Duodenal mucosa (tissue), 2 donors: ENCODE measurements around the gene TSC22D4.
A peak's percentile ranks its signal among the peaks of the same experiment; 100 is the strongest.

Experiments used
- H3K27ac ChIP-seq: one replicate; pipeline ENCODE4 v1.7.0; 2013; ENCODE audit warnings: low read depth, low read length
- H3K27me3 ChIP-seq, 2 donors: one replicate each; pipeline ENCODE4 v1.7.0; 2013; ENCODE audit warnings: low read length in 2 of 2, control low read depth in 1 of 2; ENCODE audit not compliant: insufficient read depth in 2 of 2, control insufficient read depth in 1 of 2
- H3K36me3 ChIP-seq, 2 donors: one replicate each; pipeline ENCODE4 v1.7.0; 2013; ENCODE audit warnings: low read length in 2 of 2, control low read depth in 1 of 2; ENCODE audit not compliant: insufficient read depth in 2 of 2, control insufficient read depth in 1 of 2
- H3K4me1 ChIP-seq, 2 donors: one replicate each; pipeline ENCODE4 v1.7.0; 2013; ENCODE audit warnings: low read length in 2 of 2, control low read depth in 1 of 2; ENCODE audit not compliant: insufficient read depth in 2 of 2, control insufficient read depth in 1 of 2
- H3K4me3 ChIP-seq, 2 donors: one replicate each; pipeline ENCODE4 v1.7.0; 2013; ENCODE audit warnings: low read length in 2 of 2, low read depth in 1 of 2
- H3K9ac ChIP-seq, 2 donors: one replicate each; pipeline ENCODE4 v1.7.0; 2013; ENCODE audit warnings: low read length in 2 of 2, low read depth in 1 of 2
- H3K9me3 ChIP-seq, 2 donors: one replicate each; pipeline ENCODE4 v1.7.0; 2013; ENCODE audit warnings: low read length in 2 of 2, control low read depth in 1 of 2; ENCODE audit not compliant: control insufficient read depth in 1 of 2

The TSC22D4 gene

DNA sequence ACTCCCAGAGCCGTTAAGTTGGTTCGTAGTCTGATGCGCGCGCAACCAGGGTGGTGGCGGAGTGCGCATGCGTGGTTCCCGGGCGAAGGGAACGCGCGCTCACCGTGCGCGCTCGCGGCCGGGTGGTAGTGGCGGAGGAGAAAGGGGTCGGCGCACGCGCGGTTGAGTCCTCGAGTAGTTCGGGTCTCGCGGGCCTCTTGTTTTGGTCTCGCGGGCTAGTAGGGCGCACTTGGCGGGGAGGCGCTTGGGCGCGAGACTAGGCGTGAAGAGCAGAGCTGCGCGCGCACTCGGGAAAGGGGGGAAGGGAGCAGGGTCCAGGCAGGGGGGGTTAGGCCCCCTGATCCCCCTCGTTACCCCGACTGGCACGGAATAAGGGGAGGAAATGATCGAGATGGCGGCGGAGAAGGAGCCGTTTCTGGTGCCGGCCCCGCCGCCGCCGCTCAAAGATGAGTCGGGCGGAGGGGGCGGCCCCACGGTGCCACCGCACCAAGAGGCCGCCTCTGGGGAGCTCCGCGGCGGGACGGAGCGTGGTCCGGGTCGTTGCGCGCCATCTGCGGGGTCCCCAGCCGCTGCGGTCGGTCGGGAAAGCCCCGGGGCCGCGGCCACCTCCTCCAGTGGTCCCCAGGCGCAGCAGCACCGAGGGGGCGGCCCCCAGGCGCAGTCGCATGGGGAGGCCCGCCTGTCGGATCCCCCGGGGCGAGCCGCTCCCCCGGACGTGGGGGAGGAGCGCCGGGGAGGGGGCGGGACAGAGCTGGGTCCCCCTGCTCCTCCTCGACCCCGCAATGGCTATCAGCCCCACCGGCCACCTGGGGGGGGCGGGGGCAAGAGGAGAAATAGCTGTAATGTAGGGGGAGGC is 49.1 kb downstream of the TSC22D4 start, which contains the start of gene MEPCE:
Gene MEPCE, plus strand, starts transcription at position 195 of the 856 bp plus-strand sequence. Its CDS starts 188 bp downstream, at position 383.
- H3K9ac ChIP-seq: peak within 1 kb of the TSS; percentile 91 to 95
- H3K27me3 ChIP-seq: no peaks in the 10 kb centered on the region
- no peaks in the 10 kb centered on the region for H3K9me3 ChIP-seq
- peak within 1 kb of the TSS; percentile 79 to 84 for H3K4me3 ChIP-seq
- H3K4me1 ChIP-seq: peaks cover 29 to 35% of the 10 kb centered on the region in 2 donors
- peaks cover 16 to 31% of the 10 kb centered on the region in 2 donors for H3K36me3 ChIP-seq
- H3K27ac ChIP-seq: peak within 1 kb of the TSS; percentile 100

DNA sequence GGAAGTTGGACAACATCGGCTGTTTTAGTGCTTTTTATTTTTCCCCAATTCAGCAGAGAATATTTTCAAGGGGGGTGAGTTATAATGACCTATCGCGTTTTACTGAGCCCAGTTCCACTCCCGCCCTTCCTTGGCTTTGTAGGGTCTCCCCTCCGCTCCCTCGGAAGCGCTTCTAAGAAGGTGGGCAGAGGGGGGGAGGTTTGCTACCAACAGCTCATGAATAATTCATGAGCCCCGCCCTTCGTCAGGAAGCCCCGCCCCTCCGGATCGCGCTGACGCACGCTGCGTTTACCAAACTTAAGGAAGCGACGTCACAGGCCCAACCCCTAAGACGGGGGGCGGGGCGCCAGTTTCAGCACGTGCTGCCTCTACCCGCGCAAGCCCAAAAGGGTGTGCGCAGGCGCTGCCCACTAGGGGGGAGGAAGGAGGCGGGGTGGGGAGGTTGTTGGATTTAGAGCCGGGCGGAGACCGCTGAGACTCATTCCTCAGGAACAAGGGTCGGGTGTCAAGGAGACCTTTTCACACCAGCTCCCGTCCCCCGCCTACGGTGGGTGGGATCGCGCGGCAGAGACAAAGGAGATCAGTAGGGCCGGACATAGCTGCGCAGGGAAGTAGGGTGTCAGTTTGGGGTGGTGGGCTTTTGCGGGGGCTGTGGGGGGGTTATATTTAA is 49.9 kb downstream of the TSC22D4 start:
- Histone ChIP-seq H3K4me3 (peak overlapping the region; percentile 79 to 84), H3K27me3 (no peaks in the 10 kb centered on the region), H3K9me3 (no peaks in the 10 kb centered on the region), H3K27ac (peak overlapping the region; percentile 100), H3K9ac (peak overlapping the region; percentile 91 to 95), H3K36me3 (peaks cover 15 to 23% of the 10 kb centered on the region in 2 donors), H3K4me1 (peaks cover 26 to 33% of the 10 kb centered on the region in 2 donors)

DNA sequence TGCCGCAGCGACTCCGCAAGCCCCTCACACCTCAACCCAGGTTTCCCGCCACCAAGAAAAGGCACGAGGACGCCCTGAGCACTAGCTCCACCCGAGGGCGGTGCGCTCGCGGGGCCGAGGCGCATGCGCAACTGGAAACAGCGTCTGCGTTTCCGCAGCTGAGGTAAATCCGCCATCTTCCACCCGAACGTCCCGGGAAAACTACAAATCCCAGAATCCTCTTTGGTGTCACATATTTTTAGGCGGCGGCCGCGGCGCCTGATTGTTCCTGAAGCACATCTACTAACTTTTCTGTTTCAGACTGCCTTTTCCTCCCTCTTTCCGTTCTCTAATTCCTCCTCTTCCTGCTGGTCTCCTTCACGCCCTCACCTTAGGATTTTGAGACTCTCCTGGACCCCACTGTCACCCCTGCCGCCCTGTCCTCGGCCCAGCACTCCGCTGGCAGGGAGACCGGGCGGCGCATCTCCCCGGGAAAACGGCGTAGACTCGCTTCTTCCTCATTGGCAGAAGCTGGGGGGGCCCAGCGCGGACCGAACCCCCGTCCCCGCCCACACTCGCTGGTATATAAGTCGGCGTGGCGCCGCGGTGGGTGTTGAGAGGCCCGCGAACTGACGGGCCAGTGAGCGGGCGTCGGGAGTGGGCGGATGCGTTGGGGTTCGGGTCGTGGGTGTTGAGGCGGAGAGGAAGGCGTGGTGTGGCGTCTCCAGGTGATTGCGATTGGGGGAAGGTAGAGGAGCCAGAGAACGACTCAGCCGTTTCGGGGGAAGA is 50.6 kb downstream of the TSC22D4 start, which contains the start of gene ZCWPW1:
Gene ZCWPW1, minus strand, starts transcription at position 505 of the 768 bp plus-strand sequence. CDS start 8,054 bp downstream, outside the sequence.
- Histone ChIP-seq H3K36me3 (peaks cover 8 to 16% of the 10 kb centered on the region in 2 donors), H3K4me3 (peak within 1 kb of the TSS; percentile 79 to 84), H3K27ac (peak within 1 kb of the TSS; percentile 100), H3K9ac (peak within 1 kb of the TSS; percentile 91 to 95), H3K27me3 (no peaks in the 10 kb centered on the region), H3K9me3 (no peaks in the 10 kb centered on the region), H3K4me1 (peaks cover 26% of the 10 kb centered on the region in 2 donors)

DNA sequence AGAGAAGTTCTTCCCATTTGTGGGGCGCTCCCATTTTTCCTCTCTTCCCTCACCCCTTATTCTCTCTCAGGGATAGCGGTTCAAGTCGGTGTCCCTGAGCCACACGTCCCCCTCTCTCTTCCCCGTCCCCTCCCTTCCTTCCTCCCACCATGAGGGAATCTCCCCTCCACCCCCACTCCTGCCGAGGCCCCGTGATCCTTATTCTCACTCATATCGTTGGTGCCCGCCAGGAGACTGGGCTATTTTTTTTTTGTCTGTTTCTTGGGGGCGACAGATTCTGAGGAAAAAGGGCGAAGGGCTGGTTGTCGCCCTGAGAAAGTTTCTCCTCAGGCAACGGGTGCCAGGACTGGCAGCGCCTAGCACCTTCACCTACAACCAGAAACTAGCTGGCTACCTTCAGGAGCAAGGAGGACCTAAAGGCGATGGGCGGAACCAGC is 51.2 kb downstream of the TSC22D4 start:
- H3K9ac ChIP-seq: peak overlapping the region; percentile 15 to 93
- no peaks in the 10 kb centered on the region for H3K9me3 ChIP-seq
- H3K4me1 ChIP-seq: peaks cover 25% of the 10 kb centered on the region in 2 donors
- H3K4me3 ChIP-seq: peak overlapping the region; percentile 76 to 84
- peak overlapping the region; percentile 100 for H3K27ac ChIP-seq
- peaks cover 4 to 10% of the 10 kb centered on the region in 2 donors for H3K36me3 ChIP-seq
- H3K27me3 ChIP-seq: no peaks in the 10 kb centered on the region

DNA sequence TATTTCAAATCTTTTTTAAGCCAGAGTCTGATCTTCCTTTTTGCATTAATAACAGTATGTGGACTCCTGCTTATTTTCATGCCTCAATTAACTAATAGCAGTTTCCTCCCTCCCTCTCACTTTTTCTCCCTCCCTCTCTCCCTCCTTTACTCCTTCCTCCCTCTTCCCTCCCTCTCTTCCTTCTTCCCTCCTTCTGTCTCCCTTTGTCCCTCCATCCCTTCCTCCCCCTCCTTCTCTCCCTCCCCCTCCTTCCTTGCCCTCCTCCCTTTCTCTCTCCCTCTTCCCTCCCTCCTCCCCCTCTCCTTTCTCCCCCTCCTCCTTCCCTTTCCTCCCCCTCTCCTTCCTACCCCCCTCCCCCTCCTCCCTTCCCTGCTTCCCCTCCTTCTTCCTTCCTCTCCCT is 52.5 kb downstream of the TSC22D4 start:
- Histone ChIP-seq H3K9ac (no peak overlapping the region), H3K36me3 (peaks cover 0 to 3% of the 10 kb centered on the region in 2 donors), H3K4me3 (no peak overlapping the region), H3K27ac (no peak overlapping the region), H3K4me1 (peaks cover 12 to 14% of the 10 kb centered on the region in 2 donors), H3K27me3 (no peaks in the 10 kb centered on the region), H3K9me3 (no peaks in the 10 kb centered on the region)

DNA sequence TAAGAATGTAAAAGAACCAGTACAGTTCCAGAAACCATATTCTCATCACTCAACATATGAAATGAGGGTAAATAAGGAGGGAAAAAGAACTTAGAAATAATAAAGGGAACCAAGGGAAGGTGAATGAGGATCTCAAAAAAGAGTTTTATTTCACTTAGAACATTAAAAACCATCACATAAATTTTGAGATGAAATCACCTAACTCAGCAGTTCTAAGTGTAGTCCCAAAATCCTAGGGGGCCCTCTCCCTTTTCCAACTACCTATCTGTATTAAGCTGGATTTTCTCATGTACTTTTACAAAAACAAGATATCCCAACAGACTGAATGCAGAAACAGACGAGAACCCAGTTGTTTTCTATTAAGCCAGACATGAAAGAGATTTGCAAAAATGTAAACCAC is 53.7 kb downstream of the TSC22D4 start:
- Histone ChIP-seq H3K4me3 (no peak overlapping the region), H3K9me3 (no peaks in the 10 kb centered on the region), H3K27ac (no peak overlapping the region), H3K36me3 (no peaks in the 10 kb centered on the region), H3K9ac (no peak overlapping the region), H3K27me3 (no peaks in the 10 kb centered on the region), H3K4me1 (peaks cover under 1 to 3% of the 10 kb centered on the region in 2 donors)

DNA sequence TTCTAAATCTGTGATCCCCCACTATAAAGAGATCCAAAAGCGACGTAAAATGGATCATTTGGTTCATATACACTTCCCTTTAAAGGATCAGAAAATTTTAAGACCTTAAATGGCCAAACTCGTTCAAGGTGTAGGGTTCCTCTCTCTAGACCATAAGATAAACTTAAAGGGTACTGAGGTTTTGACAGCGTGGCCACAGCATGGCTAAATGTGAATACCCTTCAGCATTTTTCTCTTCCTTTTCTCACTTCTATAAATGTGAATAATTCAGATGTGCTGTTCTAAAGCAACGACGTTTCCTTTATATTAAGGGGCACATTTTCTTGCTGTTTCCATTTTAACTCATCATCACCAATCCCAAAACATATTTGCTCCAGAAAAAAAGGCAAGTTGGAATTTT is 55.7 kb downstream of the TSC22D4 start:
- H3K4me1 ChIP-seq: peaks cover 0 to 3% of the 10 kb centered on the region in 2 donors
- no peak overlapping the region for H3K9ac ChIP-seq
- H3K9me3 ChIP-seq: no peaks in the 10 kb centered on the region
- no peak overlapping the region for H3K27ac ChIP-seq
- no peaks in the 10 kb centered on the region for H3K36me3 ChIP-seq
- no peaks in the 10 kb centered on the region for H3K27me3 ChIP-seq
- H3K4me3 ChIP-seq: no peak overlapping the region

DNA sequence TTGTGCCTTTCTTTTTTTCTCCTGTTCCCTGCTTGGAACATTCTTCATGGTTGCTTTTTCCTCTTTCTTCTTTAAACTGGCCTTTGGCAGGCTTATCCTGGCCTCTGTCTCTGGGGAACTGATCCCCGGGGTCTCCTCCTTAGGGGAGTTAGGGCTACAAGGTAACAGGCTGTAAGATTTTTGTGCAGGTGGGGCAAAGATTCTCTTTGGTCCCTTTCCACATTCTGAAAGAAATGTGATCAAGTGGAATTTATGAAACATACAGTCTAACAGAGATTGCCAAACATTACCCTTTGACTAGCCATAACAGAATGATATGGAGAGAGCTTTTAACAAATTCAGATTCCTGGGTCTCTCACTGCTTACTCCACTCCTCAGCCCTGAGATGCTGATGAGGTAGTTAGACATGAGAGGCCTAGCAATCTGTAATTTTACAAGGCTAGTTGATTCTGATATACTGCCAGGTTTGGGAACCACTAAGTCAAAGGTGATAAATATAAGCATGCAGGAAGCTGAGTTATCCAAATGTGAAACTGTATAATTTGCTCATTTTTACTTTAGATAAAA is 59.3 kb downstream of the TSC22D4 start:
- H3K27ac ChIP-seq: no peak overlapping the region
- H3K4me1 ChIP-seq: no peaks in the 10 kb centered on the region
- H3K36me3 ChIP-seq: no peaks in the 10 kb centered on the region
- H3K9ac ChIP-seq: no peak overlapping the region
- no peak overlapping the region for H3K4me3 ChIP-seq
- no peaks in the 10 kb centered on the region for H3K27me3 ChIP-seq
- H3K9me3 ChIP-seq: no peaks in the 10 kb centered on the region

DNA sequence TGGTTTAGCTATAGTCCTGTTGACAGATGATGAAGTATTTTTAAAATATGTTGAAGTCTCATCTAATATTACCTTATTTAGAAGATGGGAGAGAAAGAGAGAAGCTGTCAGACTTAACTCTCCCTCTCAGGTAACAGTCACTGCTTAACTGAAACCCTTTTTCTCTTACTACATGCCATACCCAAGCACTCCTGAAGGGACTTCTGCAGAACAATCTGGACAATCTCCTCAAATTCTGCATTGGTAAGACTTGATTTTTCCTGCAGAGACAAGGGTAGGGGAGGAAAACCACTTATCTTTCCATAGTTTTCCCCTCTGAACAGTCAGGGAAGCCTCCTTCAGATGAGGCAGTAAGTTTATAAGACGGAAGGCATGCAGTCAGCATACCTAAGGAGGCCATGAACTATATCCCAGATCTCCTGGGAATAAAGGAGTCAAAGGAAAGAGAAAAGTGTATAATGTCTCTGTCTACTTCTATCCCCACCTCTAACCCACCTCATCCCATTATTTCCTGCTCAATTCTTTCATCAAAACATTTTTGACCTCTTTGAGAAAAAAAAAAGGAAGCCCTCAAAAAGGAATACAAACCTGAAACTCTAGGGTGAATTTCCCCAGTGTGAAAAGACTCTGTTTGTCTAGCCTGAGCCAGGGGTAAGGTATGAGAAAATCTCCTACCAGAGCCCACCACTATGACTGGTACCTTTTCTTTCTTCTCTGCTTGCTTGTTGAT is 59.9 kb downstream of the TSC22D4 start:
- Histone ChIP-seq H3K27ac (no peak overlapping the region), H3K9ac (no peak overlapping the region), H3K4me3 (no peak overlapping the region), H3K27me3 (no peaks in the 10 kb centered on the region), H3K36me3 (no peaks in the 10 kb centered on the region), H3K9me3 (no peaks in the 10 kb centered on the region), H3K4me1 (no peaks in the 10 kb centered on the region)
